ENCODE measurements around the gene RRAD.
"Not testable (repeated sequence)": the region's sequence is repeated elsewhere in the genome, so short reads cannot be mapped to it uniquely, and the experiment has no call there.

Gene RRAD

DNA sequence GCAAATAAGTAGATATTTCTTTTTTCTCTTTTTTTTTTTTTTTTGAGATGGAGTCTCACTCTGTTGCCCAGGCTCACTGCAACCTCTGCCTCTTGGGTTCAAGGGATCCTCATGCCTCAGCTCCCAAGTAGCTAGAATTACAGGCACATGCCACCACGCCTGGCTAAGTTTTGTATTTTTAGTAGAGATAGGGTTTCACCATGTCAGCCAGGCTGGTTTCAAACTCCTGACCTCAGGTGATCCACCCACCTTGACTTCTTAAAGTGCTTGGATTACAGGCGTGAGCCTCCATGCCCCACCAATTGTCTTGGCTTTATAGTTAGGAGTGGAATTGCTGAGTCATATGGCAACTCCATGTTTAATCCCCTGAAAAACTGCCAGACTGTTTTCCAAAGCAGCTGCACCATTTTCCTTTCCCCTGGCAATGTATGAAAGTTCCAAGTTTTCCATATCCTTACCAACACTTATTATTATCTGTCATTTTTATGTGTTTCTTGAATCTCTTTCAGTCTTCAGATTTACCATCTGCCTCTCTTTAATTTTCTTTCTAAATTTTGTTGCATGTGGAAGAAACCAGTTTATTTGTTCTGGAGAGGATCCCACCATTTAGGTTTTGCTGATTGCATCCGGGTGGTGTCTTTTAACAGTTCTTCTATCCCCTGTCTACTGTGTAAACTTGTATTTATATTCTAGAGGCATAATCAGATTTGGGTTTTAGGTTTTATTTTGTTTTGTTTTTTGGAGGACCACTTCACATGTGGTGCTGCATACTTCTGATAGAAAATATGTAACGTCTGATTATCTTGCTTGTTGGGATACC lies 25.8 kb upstream of the RRAD start:
- no peak for DNase-seq (ENCODE audit: low spot score)

GRCh38 chr16:66950437-66950836 lies 25.1 kb upstream of the RRAD start:
- no peak for DNase-seq (ENCODE audit: low spot score)

DNA sequence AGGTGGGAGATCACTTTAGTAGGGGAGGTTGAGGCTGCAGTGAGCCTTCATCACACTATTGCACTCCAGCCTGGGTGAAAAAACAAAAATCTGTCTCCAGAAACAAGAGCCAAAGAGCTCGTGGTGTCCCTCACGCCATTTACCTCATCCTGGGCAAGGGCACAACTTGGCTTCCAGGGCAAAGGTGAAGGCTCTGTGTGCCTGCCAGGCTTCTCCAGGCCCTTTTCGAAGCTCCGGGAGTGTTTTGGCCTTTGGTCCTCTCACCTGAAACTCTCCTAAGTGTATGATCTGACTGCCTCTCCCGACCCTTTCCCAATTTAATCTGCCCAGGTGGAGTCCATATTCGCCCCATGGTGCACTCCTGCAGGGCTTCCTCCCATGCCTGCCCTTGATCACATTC lies 24.1 kb upstream of the RRAD start:
- DNase-seq (ENCODE audit: low spot score), result no peak

DNA sequence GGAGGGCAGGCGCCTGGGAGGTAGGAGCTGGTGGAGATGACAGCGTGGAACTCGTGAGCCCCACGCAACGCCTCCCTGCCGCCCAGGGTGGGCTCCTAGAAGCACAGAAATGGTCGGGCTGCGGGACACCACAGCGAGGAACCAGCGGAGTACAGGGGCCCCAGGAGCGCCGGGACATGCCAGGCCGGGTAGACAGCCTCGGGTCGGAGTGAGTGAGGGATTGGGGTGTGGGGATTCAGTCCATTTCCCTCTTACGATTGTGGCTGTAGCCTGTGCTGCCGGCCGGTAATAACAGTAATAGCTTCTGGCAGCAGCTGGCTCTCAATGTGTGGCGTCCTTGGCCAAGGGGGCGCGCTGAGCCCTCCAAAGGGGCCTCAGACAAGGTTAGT lies 23.5 kb upstream of the RRAD start:
- no peak for DNase-seq (ENCODE audit: low spot score)

DNA sequence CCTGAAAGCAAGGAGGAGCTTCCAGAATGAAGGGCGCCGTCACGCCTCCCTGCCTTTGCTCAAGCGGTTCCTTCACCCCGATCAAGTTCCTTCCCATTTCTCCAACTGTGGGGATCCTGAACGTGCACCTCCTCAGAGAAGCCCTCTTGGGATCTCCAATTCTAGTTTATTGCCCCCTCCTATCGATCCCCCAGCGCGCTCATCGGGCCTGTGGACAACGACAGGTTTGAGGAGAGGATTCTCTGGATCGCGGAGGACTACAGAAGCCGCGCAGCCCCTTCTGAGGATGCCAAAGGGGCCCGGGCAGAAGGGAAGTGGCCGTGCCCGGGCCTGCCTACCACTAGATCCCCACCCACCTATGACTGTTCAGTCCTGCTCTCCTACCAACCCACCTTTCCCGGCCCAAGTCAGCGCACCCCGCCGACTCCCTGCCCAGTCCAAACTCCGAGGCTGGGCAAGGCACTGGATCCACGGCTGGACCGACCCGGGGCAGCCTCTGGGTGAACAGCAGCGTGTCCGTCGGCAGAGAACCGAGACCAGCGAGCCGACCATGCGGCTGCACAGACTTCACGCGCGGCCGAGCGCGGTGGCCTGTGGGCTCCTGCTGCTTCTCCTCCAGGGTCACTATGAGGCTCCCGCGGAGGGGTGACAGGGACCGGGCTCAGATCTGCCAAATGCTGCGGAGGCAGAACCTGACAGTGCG lies 22.9 kb upstream of the RRAD start:
- DNase-seq (ENCODE audit: low spot score), result no peak

GRCh38 chr16:66947302-66948065 lies 22.1 kb upstream of the RRAD start:
- DNase-seq (ENCODE audit: low spot score), result peak; percentile 84

GRCh38 chr16:66946974-66947301 lies 21.6 kb upstream of the RRAD start:
- no peak for DNase-seq (ENCODE audit: low spot score)

GRCh38 chr16:66946541-66946940 lies 21.2 kb upstream of the RRAD start:
- DNase-seq (ENCODE audit: low spot score), result no peak

- DNase-seq (ENCODE audit: low spot score), result no peak
Observed at GRCh38 chr16:66945939-66946338, 20.6 kb upstream of the RRAD start.

DNA sequence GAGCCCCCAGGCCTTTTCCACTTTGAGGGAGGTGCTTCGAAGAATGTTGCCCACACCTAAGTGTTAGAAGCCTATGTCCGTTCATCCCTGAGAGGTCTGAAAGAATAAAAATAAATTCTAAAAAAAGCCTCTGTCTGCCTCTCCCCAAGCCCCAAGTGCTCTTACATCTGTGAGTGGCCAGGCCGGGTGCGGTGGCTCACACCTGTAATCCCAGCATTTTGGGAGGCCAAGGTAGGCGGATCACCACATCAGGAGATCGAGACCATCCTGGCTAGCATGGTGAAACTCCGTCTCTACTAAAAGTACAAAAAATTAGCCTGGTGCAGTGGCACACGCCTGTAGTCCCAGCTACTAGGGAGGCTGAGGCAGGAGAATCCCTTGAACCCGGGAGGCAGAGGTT lies 19.6 kb upstream of the RRAD start:
- not testable (repeated sequence) for DNase-seq (ENCODE audit: low spot score)

DNA sequence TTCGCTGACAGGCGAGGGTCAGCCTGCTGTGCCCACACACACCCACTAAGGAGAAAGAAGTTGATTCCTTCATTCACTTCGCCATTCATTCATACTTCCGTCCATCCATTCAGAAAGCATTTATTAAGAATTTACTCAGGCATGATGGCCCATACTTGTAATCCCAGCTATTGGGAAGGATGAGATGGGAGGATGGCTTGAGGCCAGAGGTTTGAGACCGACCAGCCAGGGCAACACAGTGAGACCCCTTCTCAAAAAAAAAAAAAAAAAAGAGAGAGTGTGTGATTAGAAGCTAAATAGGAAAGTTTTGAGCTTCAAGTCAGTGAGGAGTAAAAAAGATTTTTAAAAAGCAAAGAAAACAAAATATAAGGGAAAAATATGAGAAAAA lies 18.7 kb upstream of the RRAD start:
- DNase-seq (ENCODE audit: low spot score), result no peak

- no peak for DNase-seq (ENCODE audit: low spot score)
Observed at GRCh38 chr16:66943426-66944053, 18.2 kb upstream of the RRAD start.

DNA sequence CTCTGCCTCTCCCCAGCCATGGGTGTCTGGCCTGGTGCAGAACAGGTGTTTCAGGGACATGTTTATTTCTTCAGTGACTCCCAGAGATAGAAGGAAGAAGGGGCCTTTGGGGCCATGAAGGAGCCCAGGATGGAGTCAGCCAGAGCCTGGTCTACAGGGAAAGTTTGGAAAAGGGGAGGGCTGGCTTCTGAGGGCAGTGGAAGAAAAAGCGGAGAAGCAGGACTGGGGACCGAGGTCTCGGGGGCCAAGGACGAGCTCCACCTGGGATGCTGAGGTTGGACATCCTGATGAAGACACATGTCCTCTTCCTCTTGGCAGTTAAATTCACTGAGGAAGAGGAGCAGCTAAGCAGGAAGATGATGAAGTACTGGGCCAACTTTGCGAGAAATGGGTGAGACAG lies 17.6 kb upstream of the RRAD start:
- DNase-seq (ENCODE audit: low spot score), result no peak

DNA sequence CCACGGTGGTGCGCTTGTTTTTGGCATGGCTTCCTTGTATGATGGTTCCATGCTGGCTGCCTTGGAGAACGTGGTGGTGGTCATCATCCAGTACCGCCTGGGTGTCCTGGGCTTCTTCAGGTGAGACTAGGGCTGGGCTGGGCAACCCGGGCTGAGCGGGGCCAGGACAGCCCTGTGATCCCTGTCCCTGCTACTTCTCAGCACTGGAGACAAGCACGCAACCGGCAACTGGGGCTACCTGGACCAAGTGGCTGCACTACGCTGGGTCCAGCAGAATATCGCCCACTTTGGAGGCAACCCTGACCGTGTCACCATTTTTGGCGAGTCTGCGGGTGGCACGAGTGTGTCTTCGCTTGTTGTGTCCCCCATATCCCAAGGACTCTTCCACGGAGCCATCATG lies 14.9 kb upstream of the RRAD start:
- DNase-seq (ENCODE audit: low spot score), result no peak

DNA sequence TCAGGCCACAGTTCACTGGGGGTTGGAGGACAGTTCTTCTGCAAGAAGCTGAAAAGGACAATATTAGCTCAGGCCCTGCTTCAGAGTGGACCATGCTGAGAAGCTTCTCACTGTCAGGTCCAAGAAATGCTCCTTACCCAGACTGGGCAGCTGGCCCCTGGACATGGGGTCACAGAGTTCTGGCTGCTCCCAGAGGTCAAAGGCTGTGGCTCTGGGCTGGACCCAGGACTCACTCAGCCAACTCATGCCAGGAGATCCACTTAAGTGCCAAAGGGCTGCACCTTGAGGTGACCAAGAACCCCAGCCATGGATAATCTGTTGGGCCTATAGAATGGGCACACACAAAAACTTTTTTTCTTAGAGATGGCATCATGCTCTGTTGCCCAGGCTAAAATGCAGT lies 14.0 kb upstream of the RRAD start:
- DNase-seq (ENCODE audit: low spot score), result no peak

- DNase-seq (ENCODE audit: low spot score), result no peak
Observed at GRCh38 chr16:66937725-66938337, 12.5 kb upstream of the RRAD start.

DNA sequence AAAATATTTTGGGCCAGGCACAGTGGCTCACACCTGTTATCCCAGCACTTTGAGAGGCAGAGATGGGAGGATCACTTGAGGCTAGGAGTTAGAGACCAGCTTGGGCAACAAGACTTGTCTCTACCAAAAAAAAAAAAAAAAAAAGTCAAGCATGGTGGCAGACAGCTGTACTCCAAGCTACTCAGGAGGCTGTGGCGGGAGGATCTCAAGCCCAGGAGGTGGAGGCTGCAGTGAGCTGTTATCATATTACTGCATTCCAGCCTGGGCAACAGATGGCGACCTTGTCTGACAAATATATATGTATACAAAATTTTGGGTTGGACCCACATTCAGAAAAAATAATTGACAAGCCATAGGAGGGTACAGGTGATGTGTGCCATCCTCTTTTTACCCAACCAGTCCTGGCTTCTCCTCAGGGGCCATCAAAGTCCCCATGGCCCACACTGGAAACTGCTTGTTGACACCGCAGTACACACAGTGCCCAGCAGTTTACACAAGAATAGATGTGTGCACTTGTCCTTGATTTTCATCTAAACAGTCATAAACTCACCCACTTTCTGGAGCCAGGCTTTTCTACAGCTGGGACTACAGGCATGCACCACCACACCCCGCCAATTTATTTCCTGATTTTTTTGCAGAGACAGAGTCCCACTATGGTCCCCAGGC lies 11.7 kb upstream of the RRAD start:
- no peak for DNase-seq (ENCODE audit: low spot score)

DNA sequence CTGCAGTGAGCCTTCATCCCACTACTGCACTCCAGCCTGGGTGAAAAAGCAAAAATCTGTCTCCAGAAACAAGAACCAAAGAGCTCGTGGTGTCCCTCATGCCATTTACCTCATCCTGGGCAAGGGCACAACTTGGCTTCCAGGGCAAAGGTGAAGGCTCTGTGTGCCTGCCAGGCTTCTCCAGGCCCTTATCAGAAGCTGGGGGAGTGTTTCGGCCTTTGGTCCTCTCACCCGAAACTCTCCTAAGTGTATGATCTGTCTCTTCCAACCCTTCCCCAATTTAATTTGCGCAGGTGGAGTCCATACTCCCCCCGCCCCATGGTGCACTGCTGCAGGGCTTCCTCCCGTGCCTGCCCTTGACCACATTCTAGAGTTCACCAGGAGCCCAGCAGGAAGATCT lies 11.1 kb upstream of the RRAD start:
- no peak for DNase-seq (ENCODE audit: low spot score)

DNA sequence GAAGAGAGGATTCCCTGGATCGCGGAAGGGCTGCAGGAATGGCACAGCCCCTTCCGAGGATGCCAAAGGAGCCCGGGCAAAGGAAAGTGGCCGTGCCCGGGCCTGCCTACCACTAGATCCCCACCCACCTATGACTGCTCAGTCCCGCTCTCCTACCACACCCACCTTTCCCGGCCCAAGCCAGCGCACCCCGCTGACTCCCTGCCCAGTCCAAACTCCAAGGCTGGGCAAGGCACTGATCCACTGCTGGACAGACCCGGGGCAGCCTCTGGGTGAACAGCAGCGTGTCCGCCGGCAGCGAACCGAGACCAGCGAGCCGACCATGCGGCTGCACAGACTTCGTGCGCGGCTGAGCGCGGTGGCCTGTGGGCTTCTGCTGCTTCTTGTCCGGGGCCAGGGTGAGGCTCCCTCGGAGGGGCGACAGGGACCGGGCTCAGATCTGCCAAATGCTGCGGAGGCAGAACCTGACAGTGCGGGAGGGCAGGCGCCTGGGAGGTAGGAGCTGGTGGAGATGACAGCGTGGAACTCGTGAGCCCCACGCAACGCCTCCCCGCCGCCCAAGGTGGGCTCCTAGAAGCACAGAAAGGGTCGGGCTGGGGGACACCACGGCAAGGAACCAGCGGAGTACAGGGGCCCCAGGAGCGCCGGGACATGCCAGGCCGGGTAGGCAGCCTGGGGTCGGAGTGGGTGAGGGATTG lies 10.1 kb upstream of the RRAD start, which contains the start of gene CES2:
TSS of gene CES2 (plus strand) at position 203 of the 698 bp plus-strand sequence. CDS start at position 323, 120 bp downstream.
- no peak for DNase-seq (ENCODE audit: low spot score)

DNA sequence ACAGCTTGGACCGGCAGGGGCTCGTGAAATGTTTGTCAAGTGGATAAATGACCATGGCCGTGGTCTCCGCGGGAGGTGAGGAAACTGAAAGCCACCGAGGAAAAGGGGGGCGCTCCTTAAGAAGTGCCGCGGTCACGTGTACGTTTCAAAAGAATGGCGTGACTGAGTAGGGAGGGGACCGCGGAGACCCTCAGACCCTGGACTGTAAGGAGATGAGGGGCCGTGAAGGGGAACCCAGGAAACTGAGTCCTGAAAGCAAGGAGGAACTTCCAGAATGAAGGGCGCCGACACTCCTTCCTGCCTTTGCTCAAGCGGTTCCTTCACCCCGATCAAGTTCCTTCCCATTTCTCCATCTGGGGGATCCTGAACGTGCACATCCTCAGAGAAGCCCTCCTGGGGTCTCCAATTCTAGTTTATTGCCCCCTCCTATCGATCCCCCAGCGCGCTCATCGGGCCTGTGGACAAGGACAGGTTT lies 9.5 kb upstream of the RRAD start:
- DNase-seq (ENCODE audit: low spot score), result not testable (repeated sequence)

Data from HuH-7.5 (cell line).